Ishikawa (cell line): Measurements from ENCODE around the gene RTKN2.

Experiments used
- CEBPB ChIP-seq: IDR thresholded peaks from 2 replicates; pipeline ENCODE4 v1.6.1; 2012
- CREB1 ChIP-seq: IDR thresholded peaks from 2 replicates; pipeline ENCODE4 v1.6.1; 2012; ENCODE audit warnings: low read depth
- EGR1 ChIP-seq: IDR thresholded peaks from 2 replicates; pipeline ENCODE4 v1.6.1; 2012
- EP300 ChIP-seq: IDR thresholded peaks from 2 replicates; pipeline ENCODE4 v1.6.1; 2012; ENCODE audit warnings: borderline replicate concordance
- FOXM1 ChIP-seq: IDR thresholded peaks from 2 replicates; pipeline ENCODE4 v1.6.1; 2012; ENCODE audit warnings: low read depth, borderline replicate concordance
- NFIC ChIP-seq: IDR thresholded peaks from 2 replicates; pipeline ENCODE4 v1.6.1; 2012
- RAD21 ChIP-seq: IDR thresholded peaks from 2 replicates; pipeline ENCODE4 v1.6.1; 2012; ENCODE audit warnings: low read depth
- REST ChIP-seq: IDR thresholded peaks from 2 replicates; pipeline ENCODE4 v1.6.1; 2012; ENCODE audit warnings: low read depth, mild to moderate bottlenecking
- TAF1 ChIP-seq: IDR thresholded peaks from 2 replicates; pipeline ENCODE4 v1.6.1; 2012; ENCODE audit warnings: low read depth, mild to moderate bottlenecking
- TCF12 ChIP-seq: IDR thresholded peaks from 2 replicates; pipeline ENCODE4 v1.6.1; 2012; ENCODE audit warnings: low read depth
- TEAD4 ChIP-seq: IDR thresholded peaks from 2 replicates; pipeline ENCODE4 v1.6.1; 2012
- USF1 ChIP-seq: IDR thresholded peaks from 2 replicates; pipeline ENCODE4 v1.6.1; 2012
- YY1 ChIP-seq: IDR thresholded peaks from 2 replicates; pipeline ENCODE4 v1.6.1; 2012; ENCODE audit warnings: low read depth
- ZBTB7A ChIP-seq: IDR thresholded peaks from 2 replicates; pipeline ENCODE4 v1.6.1; 2012; ENCODE audit warnings: low read depth
- TF ChIP-seq, protein P1 (sequence below): IDR thresholded peaks from 2 replicates; pipeline ENCODE4 v1.6.1; 2012

The RTKN2 gene, protein sequence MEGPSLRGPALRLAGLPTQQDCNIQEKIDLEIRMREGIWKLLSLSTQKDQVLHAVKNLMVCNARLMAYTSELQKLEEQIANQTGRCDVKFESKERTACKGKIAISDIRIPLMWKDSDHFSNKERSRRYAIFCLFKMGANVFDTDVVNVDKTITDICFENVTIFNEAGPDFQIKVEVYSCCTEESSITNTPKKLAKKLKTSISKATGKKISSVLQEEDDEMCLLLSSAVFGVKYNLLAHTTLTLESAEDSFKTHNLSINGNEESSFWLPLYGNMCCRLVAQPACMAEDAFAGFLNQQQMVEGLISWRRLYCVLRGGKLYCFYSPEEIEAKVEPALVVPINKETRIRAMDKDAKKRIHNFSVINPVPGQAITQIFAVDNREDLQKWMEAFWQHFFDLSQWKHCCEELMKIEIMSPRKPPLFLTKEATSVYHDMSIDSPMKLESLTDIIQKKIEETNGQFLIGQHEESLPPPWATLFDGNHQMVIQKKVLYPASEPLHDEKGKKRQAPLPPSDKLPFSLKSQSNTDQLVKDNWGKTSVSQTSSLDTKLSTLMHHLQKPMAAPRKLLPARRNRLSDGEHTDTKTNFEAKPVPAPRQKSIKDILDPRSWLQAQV

GRCh38 chr10:62268399-62269114 lies at the start of gene RTKN2:
TSS of gene RTKN2 (minus strand) at chr10:62268844. CDS start at chr10:62268610, 234 bp downstream.
- TF ChIP-seq RAD21 (no peak; the same call in 1 of the 2 replicates), FOXM1 (peak; percentile 53; the same call in 1 of the 2 replicates), TEAD4 (no peak), CREB1 (peak; percentile 8; the same call in 1 of the 2 replicates), REST (no peak), ZBTB7A (peak; percentile 99), YY1 (no peak; the same call in 1 of the 2 replicates), EP300 (0 out of 2 replicates have a peak, but pooled peaks have one; percentile 19), NFIC (no peak), TAF1 (peak; percentile 68; the same call in 1 of the 2 replicates), TCF12 (peak; percentile 60; the same call in 1 of the 2 replicates), USF1 (no peak), EGR1 (peak; percentile 22; the same call in 1 of the 2 replicates), CEBPB (no peak)
- TF ChIP-seq, protein P1, sequence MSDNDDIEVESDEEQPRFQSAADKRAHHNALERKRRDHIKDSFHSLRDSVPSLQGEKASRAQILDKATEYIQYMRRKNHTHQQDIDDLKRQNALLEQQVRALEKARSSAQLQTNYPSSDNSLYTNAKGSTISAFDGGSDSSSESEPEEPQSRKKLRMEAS, result peak; percentile 60; the same call in 1 of the 2 replicates

GRCh38 chr10:62317257-62317656 lies 48.6 kb upstream of the RTKN2 start:
- TF ChIP-seq FOXM1, result no peak
- TF ChIP-seq RAD21, result no peak
- TF ChIP-seq EGR1, result no peak
- TF ChIP-seq CEBPB, result no peak
- TF ChIP-seq EP300, result no peak
- no peak for TF ChIP-seq TEAD4
- TF ChIP-seq YY1, result no peak
- no peak for TF ChIP-seq TCF12
- TF ChIP-seq ZBTB7A, result no peak
- TF ChIP-seq, protein P1, result no peak
- no peak for TF ChIP-seq REST
- TF ChIP-seq TAF1, result no peak

DNA sequence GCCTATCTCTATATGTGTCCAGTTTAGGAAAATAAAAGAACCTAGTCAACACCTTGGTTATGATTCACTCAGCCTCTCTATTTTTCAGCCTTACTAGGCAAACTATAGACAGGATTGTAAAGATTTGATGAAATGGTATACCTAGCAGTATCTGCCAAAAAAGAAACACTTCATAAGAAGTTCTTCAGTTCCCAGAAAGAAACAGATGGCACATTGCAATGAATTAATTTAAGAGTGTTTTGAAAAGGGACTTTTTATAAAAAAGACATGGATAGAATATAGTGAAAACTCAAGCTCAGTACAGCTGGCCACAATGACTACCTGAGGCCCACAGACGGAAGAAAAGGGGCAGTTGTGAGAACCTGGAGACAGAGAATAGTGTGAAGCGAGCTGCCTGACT lies 40.6 kb upstream of the RTKN2 start:
- no peak for TF ChIP-seq TEAD4
- TF ChIP-seq EP300, result no peak
- TF ChIP-seq REST, result no peak
- TF ChIP-seq USF1, result no peak
- no peak for TF ChIP-seq CREB1
- TF ChIP-seq, protein P1, result no peak
- no peak for TF ChIP-seq CEBPB
- TF ChIP-seq NFIC, result no peak
- TF ChIP-seq RAD21, result no peak
- TF ChIP-seq YY1, result no peak
- no peak for TF ChIP-seq FOXM1
- TF ChIP-seq TAF1, result no peak
- TF ChIP-seq EGR1, result no peak
- TF ChIP-seq TCF12, result no peak
- no peak for TF ChIP-seq ZBTB7A
